K562 (cell line): ENCODE data around the gene HOXC11. TPM values are rescaled to one million over a fixed set of nuclear protein-coding genes. Genes with fewer than 3 reads are reported as not detected.

Experiments used
- ATAC-seq: fragments of 200-7000 bp; cut with Tn5 transposase; 3 replicates; pipeline ENCODE4 v1.9.1; 2020; ENCODE audit warnings: moderate library complexity
- BruUV-seq: library from RNA; stranded (reverse); fragments of 400-500 nt; replicated peaks from 2 replicates; lab custom pipeline; 2021; lab: Mats Ljungman, UMichigan
- CTCF ChIA-PET: fragments of 300-600 bp; formaldehyde crosslinking; extraction: SDS; loops from one replicate; lab custom pipeline; 2021; ENCODE audit warnings: low intra/inter-chr PET ratio; lab: Yijun Ruan, JAX
- POLR2A ChIA-PET: fragments of 300-600, 350-650 bp; sonication (Branson Sonifier 250); formaldehyde crosslinking; extraction: SDS; loops from one replicate; lab custom pipeline; 2021; ENCODE audit warnings: antibody characterized with exemption, inconsistent platforms; lab: Yijun Ruan, JAX
- DNase-seq, 4 experiments: peaks; one replicate each; pipeline versions ENCODE4 v3.0.0 to v3.0.0-alpha.2; 2011 to 2018; ENCODE audit warnings: low spot score in 3 of 4, mixed read lengths in 3 of 4; ENCODE audit errors: extremely low read depth in 1 of 4
- FAIRE-seq: peaks from 2 replicates; lab custom pipeline; 2011; peaks lifted over from hg19 to GRCh38; lab: Jason Lieb, UNC
- H2AFZ ChIP-seq: 2 replicates; pipeline ENCODE4 v1.6.0; 2011; ENCODE audit warnings: low read depth, low read length, control low read depth, inconsistent platforms
- H3K27ac ChIP-seq: fragments of 200-600 bp; 3 replicates; pipeline ENCODE4 v1.8.0; 2011; ENCODE audit warnings: low read depth, mild to moderate bottlenecking, control low read depth, inconsistent platforms, low read length, moderate library complexity, mixed read lengths; ENCODE audit errors: extremely low read depth
- H3K27me3 ChIP-seq, 2 experiments: fragments of 300-600 bp in 1 of 2; 2 replicates in 1 of 2; 3 replicates in 1 of 2; pipeline versions ENCODE4 v1.6.0 to v1.8.0; 2011; ENCODE audit warnings: inconsistent platforms in 2 of 2, low read length in 2 of 2, mild to moderate bottlenecking in 1 of 2, mixed read lengths in 1 of 2, moderate library complexity in 1 of 2; ENCODE audit not compliant: control insufficient read depth in 2 of 2, insufficient read depth in 2 of 2
- H3K36me3 ChIP-seq: fragments of 300-600 bp; 3 replicates; pipeline ENCODE4 v1.8.0; 2011; ENCODE audit warnings: mild to moderate bottlenecking, low read length, inconsistent platforms; ENCODE audit not compliant: control insufficient read depth, insufficient read depth
- H3K4me1 ChIP-seq, 2 experiments: fragments of 200-600 bp in 1 of 2; replicated peaks in 1 of 2; 2 replicates in 1 of 2; 3 replicates in 1 of 2; pipeline versions ENCODE4 v1.5.1 to v1.8.0; 2011; ENCODE audit warnings: inconsistent platforms in 2 of 2, low read length in 2 of 2, mild to moderate bottlenecking in 1 of 2, mixed read lengths in 1 of 2, moderate library complexity in 1 of 2; ENCODE audit not compliant: control insufficient read depth in 2 of 2, insufficient read depth in 2 of 2
- H3K4me2 ChIP-seq: 2 replicates; pipeline ENCODE4 v1.6.1; 2011; ENCODE audit warnings: low read length, control low read depth, inconsistent platforms, mixed read lengths; ENCODE audit not compliant: insufficient read depth
- H3K4me3 ChIP-seq: fragments of 200-600 bp; sonication (generic), shearing (Covaris generic); 2 replicates; pipeline ENCODE4 v1.5.1; 2016; ENCODE audit warnings: control low read depth, inconsistent platforms
- H3K79me2 ChIP-seq: fragments of 200-600 bp; 3 replicates; pipeline ENCODE4 v1.8.0; 2011; ENCODE audit warnings: low read length, inconsistent platforms; ENCODE audit not compliant: control insufficient read depth, insufficient read depth
- H3K9ac ChIP-seq, 2 experiments: 2 replicates each; pipeline versions ENCODE4 v1.6.0 to v1.6.1; 2011; ENCODE audit warnings: low read depth in 2 of 2, low read length in 2 of 2, control low read depth in 1 of 2, inconsistent platforms in 1 of 2, mild to moderate bottlenecking in 1 of 2, mixed read lengths in 1 of 2; ENCODE audit not compliant: insufficient read depth in 1 of 2
- H3K9me1 ChIP-seq: one replicate; pipeline ENCODE4 v1.6.0; 2011; ENCODE audit warnings: inconsistent platforms, mild to moderate bottlenecking, low read length, moderate library complexity; ENCODE audit not compliant: control insufficient read depth, insufficient read depth
- H3K9me3 ChIP-seq: replicated peaks from 2 replicates; pipeline ENCODE4 v1.5.1; 2011; ENCODE audit warnings: low read depth, low read length, inconsistent platforms; ENCODE audit not compliant: control insufficient read depth, insufficient read depth
- H4K20me1 ChIP-seq: replicated peaks from 2 replicates; pipeline ENCODE4 v1.6.1; 2011; ENCODE audit warnings: low read length, inconsistent platforms, mixed read lengths; ENCODE audit not compliant: control insufficient read depth, insufficient read depth
- ILF3 ChIP-seq: fragments of 450-650 bp; IDR thresholded peaks from 2 replicates; pipeline ENCODE4 v1.6.1; 2018; ENCODE audit warnings: antibody characterized with exemption, mild to moderate bottlenecking, moderate library complexity, borderline replicate concordance
- MAFF ChIP-seq: IDR thresholded peaks from 2 replicates; pipeline ENCODE4 v1.6.1; 2012; ENCODE audit warnings: low read length, improper control_type of control experiment
- MYC ChIP-seq, 2 experiments: fragments of 250-450 bp in 1 of 2; sonication (Bioruptor Pico) in 1 of 2; IDR thresholded peaks; 2 replicates each; pipeline versions ENCODE4 v1.5.1 to v1.6.1; 2012 to 2021; ENCODE audit warnings: low read depth in 2 of 2, borderline replicate concordance in 1 of 2, improper control_type of control experiment in 1 of 2, low read length in 1 of 2, mild to moderate bottlenecking in 1 of 2, moderate library complexity in 1 of 2
- RAD21 ChIP-seq, 2 experiments: fragments of 250-450 bp in 1 of 2; fragments of 450-650 bp in 1 of 2; sonication (Bioruptor Pico) in 1 of 2; formaldehyde crosslinking in 1 of 2; IDR thresholded peaks in 1 of 2; conservative IDR thresholded peaks in 1 of 2; 2 replicates each; pipeline versions ENCODE4 v1.4.0 to v1.8.0; 2020 to 2022; ENCODE audit warnings: mild to moderate bottlenecking in 2 of 2, moderate library complexity in 1 of 2
- RBM22 ChIP-seq: fragments of 200-400 bp; formaldehyde crosslinking; IDR thresholded peaks from 2 replicates; pipeline ENCODE4 v1.6.1; 2018; ENCODE audit warnings: low read length, low read depth; ENCODE audit not compliant: poor library complexity, severe bottlenecking
- TOE1 ChIP-seq, 2 experiments: fragments of 450-650 bp in 1 of 2; sonication (generic) in 1 of 2; formaldehyde crosslinking in 1 of 2; IDR thresholded peaks; 2 replicates each; pipeline versions ENCODE4 v1.7.1 to v1.8.0; 2016 to 2022; ENCODE audit warnings: borderline replicate concordance in 2 of 2, mild to moderate bottlenecking in 2 of 2, antibody characterized with exemption in 1 of 2, inconsistent platforms in 1 of 2, low read depth in 1 of 2, missing genetic modification reagents in 1 of 2, moderate library complexity in 1 of 2
- ZNF121 ChIP-seq: sonication (generic); formaldehyde crosslinking; conservative IDR thresholded peaks from 2 replicates; pipeline ENCODE4 v1.8.0; 2022; ENCODE audit warnings: missing genetic modification reagents
- ZNF384 ChIP-seq: IDR thresholded peaks from 2 replicates; pipeline ENCODE4 v1.6.1; 2012; ENCODE audit warnings: low read depth, low read length, improper control_type of control experiment
- WGBS: fragments of 100-300 bp; shearing (Covaris generic); methylation state at CpG from one replicate; pipeline ENCODE4 v1.1.6; 2016; ENCODE audit warnings: low coverage, mixed read lengths; ENCODE audit not compliant: insufficient coverage; ENCODE audit errors: missing lambda C conversion rate; 5-methylcytosine and 5-hydroxymethylcytosine counted together
- in situ Hi-C: fragments of 300-500 bp; cut with MboI; formaldehyde crosslinking; loops from 4 replicates; pipeline ENCODE4 v1.15.0; 2018; ENCODE audit warnings: inconsistent platforms, mixed read lengths
- intact Hi-C: fragments of 100-400 bp; cut with micrococcal nuclease; formaldehyde crosslinking; loops from 2 replicates; pipeline ENCODE4 v1.14.2; 2022
- polyA plus RNA-seq, 8 experiments: library from polyadenylated mRNA; depleted of rRNA in 4 of 8; stranded (reverse) in 5 of 8; unstranded in 3 of 8; fragments of >200 nt; fragmentation: Nextera tagmentation in 2 of 8; fragmentation: Illumina TruSeq in 1 of 8; extraction: Ambion mirVana in 2 of 8; extraction: Trizol in 1 of 8; gene quantifications; 2 replicates each; pipeline versions ENCODE4 v1.2.1 to v1.2.3, GENCODE V29; 2011 to 2014; ENCODE audit warnings: inconsistent platforms in 1 of 8, missing spikeins in 1 of 8
- total RNA-seq, 7 experiments: library from RNA; depleted of rRNA in 6 of 7; stranded (reverse); fragments of >200 nt in 6 of 7; fragmentation: Illumina TruSeq in 2 of 7; extraction: Trizol in 2 of 7; gene quantifications; 2 replicates each; pipeline versions ENCODE4 v1.2.1 to v1.2.3, GENCODE V29; 2011 to 2021; ENCODE audit warnings: low replicate concordance in 1 of 7
- TF ChIP-seq, protein P1 (sequence below): sonication (generic); formaldehyde crosslinking; IDR thresholded peaks from 2 replicates; pipeline ENCODE4 v1.8.0; 2023; ENCODE audit warnings: mild to moderate bottlenecking, missing genetic modification reagents
- TF ChIP-seq, protein P2 (sequence below): fragments of 450-650 bp; formaldehyde crosslinking; IDR thresholded peaks from 2 replicates; pipeline ENCODE4 v1.4.0; 2020; ENCODE audit warnings: mild to moderate bottlenecking, moderate library complexity
- TF ChIP-seq, protein P3 (sequence below): fragments of 250-450 bp; sonication (Bioruptor Pico); IDR thresholded peaks from 2 replicates; pipeline ENCODE4 v1.5.0; 2021

HOXC11 gene
- total and polyA plus RNA-seq, 9 of the 15 experiments (the other 6 are each of a cell fraction or from before 2014, with no cell fraction given): not detected

DNA sequence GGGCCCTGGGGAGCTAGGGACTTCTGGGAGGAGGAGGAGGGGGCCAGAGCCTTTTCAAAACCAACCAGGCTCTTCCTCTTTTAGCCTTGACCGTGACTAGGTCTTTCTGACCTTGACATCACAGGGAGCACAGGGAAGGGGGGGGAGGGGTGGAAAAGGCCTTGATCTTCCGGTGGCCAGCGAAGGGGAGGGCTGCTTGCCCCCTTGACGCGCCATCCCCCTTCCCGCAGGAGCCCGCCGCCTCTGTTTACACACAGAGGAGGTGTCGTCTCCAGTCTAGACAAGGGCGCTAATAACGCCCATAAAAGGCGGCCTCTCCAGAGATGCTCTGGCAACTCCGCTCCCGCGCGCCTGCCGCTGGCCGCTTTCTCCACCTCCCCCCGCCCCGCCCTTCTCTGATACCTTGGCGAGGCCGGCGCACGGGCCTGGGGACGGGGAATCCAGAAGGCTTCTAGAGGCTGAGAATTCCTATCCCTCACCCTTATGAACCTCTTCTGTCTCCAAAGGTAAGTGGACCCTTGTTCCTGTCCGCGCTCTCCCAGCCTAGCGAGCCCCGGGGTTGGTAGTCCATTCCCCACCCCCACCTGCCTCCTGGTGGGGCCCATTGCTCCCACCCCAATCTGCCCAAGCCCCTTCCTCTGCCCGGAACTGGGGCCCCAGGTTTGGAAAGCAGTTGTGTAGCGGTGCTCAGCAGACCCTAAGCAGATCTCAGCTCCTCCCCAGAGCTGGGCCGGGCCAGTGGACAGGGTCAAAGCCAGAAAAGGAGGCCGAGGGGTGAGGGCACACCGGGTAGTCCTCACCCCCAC is 23.1 kb upstream of the HOXC11 start (continued):
- TF ChIP-seq MAFF (0 out of 2 replicates have a peak, but pooled peaks have one; percentile 5), ILF3 (no peak), MYC (IDR thresholded peaks at IDR 0.05; ENCODE audit: low read depth, low read length) (0 out of 2 replicates have a peak, but pooled peaks have one; percentile 13), MYC (CRISPR knock-in tag; IDR thresholded peaks at IDR 0.05; ENCODE audit: borderline replicate concordance, low read depth) (no peak)
- TF ChIP-seq, protein P1, sequence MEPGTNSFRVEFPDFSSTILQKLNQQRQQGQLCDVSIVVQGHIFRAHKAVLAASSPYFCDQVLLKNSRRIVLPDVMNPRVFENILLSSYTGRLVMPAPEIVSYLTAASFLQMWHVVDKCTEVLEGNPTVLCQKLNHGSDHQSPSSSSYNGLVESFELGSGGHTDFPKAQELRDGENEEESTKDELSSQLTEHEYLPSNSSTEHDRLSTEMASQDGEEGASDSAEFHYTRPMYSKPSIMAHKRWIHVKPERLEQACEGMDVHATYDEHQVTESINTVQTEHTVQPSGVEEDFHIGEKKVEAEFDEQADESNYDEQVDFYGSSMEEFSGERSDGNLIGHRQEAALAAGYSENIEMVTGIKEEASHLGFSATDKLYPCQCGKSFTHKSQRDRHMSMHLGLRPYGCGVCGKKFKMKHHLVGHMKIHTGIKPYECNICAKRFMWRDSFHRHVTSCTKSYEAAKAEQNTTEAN (CRISPR knock-in tag): no peak
- TF ChIP-seq, all 486 proteins: peak for 31

DNA sequence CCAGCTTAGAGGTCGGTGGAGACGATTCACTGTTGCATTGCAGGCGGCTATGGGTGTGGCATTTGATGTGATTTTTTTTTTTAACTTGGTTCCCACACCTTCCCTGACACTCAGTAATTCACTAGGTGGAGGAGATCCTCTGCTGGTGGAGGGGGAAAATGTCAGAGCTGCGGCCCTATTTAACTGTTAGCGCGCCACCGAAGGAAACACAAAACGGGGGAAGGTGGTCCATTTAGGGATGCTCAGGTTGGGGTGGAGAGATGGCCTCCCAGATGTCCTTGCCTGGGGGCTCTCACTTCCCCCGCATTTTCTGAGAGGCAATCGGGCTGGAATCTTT is 22.5 kb upstream of the HOXC11 start:
- H3K27ac ChIP-seq: no peak overlapping the region
- CTCF ChIA-PET: no interaction called here
- POLR2A ChIA-PET: no interaction called here
- TF ChIP-seq, protein P2, sequence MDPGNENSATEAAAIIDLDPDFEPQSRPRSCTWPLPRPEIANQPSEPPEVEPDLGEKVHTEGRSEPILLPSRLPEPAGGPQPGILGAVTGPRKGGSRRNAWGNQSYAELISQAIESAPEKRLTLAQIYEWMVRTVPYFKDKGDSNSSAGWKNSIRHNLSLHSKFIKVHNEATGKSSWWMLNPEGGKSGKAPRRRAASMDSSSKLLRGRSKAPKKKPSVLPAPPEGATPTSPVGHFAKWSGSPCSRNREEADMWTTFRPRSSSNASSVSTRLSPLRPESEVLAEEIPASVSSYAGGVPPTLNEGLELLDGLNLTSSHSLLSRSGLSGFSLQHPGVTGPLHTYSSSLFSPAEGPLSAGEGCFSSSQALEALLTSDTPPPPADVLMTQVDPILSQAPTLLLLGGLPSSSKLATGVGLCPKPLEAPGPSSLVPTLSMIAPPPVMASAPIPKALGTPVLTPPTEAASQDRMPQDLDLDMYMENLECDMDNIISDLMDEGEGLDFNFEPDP: no peak
- TF ChIP-seq, protein P3, sequence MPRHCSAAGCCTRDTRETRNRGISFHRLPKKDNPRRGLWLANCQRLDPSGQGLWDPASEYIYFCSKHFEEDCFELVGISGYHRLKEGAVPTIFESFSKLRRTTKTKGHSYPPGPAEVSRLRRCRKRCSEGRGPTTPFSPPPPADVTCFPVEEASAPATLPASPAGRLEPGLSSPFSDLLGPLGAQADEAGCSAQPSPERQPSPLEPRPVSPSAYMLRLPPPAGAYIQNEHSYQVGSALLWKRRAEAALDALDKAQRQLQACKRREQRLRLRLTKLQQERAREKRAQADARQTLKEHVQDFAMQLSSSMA: no peak
- TF ChIP-seq ZNF121 (CRISPR knock-in tag) (no peak), ZNF384 (peak; percentile 60), RAD21 (CRISPR knock-in tag; conservative IDR thresholded peaks at IDR 0.05 in 1 of 2, IDR thresholded peaks at IDR 0.05 in 1 of 2) (peak in 1 of 2 experiments; percentile 28; a peak in 1 of 4 replicates), RBM22 (no peak), TOE1 (IDR thresholded peaks at IDR 0.05; ENCODE audit: borderline replicate concordance) (no peak), TOE1 (CRISPR knock-in tag; IDR thresholded peaks at IDR 0.05; ENCODE audit: borderline replicate concordance, low read depth) (no peak)

More for the DNA sequence above, 22.5 kb upstream of the HOXC11 start:
- peaks cover 42 to 61% of the 10 kb centered on the region in 2 experiments for H3K27me3 ChIP-seq
- 9% methylated on average over 10 of the region's 10 CpGs for WGBS
- H2AFZ ChIP-seq: no peak overlapping the region
- H4K20me1 ChIP-seq: peaks cover 6% of the 10 kb centered on the region
- H3K4me3 ChIP-seq: no peak overlapping the region
- peaks cover 12 to 47% of the 10 kb centered on the region in 2 experiments; a peak in 4 of 5 replicates for H3K4me1 ChIP-seq
- no peak overlapping the region for H3K4me2 ChIP-seq
- H3K79me2 ChIP-seq: no peaks in the 10 kb centered on the region
- ATAC-seq (peak; percentile 39), DNase-seq (peak in 2 of 4 experiments; percentile 30 to 35), FAIRE-seq (peak; percentile 46)
- H3K9me3 ChIP-seq: no peaks in the 10 kb centered on the region
- no peaks in the 10 kb centered on the region for H3K9me1 ChIP-seq
- intact Hi-C loops: no loop called here
- H3K9ac ChIP-seq: no peak overlapping the region; a peak in 1 of 4 replicates
- no TSS peak for BruUV-seq
- in situ Hi-C loops: no loop called here
- H3K36me3 ChIP-seq: no peaks in the 10 kb centered on the region
